Measurements from ENCODE around the gene ARPIN.
"Not testable (repeated sequence)": the region's sequence is repeated elsewhere in the genome, so short reads cannot be mapped to it uniquely, and the experiment has no call there.

The ARPIN gene

GRCh38 chr15:89912674-89913396 lies at the start of gene ARPIN:
TSS of gene ARPIN (minus strand) at chr15:89912952. CDS start at chr15:89912835, 117 bp downstream.
- no peak for DNase-seq (ENCODE audit: low read depth)

DNA sequence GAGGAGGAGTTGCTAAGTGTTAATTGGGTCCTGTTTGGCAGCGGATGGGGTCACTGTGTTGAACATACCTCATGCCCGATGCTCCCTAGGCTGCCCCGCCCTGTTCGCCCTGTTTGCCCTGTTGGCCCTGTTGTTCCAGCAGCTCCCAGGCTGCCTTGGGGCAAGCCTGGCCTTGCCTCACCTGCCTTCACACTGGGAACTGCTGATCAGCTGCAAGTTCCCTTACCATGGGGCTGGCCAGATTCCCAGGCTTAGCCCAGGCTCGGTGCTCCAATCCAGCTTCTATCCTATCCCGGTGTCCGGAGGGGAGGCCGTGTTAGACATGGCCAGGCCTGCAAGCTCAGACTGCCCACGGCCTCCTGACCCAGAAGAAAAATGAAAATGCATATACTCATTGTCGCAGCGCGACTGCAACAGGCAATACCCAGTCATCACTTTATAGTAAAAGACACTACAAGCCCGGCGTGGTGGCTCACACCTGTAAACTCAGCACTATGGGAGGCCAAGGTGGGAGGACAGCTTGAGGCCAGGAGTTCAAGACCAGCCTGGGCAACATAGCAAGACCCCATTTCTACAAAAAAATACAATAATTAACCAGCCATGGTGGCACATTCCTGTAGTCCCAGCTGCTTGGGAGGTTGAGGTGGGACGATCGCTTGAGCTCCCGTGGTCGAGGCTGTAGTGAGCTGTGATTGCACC lies 45.5 kb upstream of the ARPIN start:
- no peak for DNase-seq (ENCODE audit: low read depth)

DNA sequence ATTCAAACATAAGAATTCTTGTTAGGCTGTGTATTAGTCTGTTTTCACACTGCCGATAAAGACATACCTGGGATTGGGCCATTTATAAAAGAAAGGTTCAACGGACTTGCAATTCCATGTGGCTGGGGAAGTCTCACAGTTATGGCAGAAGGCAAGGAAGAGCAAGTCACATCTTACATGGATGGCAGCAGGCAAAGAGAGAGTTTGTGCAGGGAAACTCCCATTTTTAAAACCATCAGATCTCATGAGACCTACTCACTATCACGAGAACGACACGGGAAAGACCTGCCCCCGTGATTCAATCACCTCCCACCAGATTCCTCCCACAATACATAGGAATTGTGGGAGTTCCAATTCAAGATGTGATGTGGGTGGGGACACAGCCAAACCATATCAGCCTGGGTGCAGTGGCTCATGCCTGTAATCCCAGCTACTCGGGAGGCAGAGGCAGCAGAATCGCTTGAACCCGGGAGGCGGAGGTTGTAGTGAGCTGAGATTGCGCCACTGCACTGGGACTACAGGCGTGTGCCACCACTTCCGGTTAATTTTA lies 42.8 kb upstream of the ARPIN start:
- DNase-seq (ENCODE audit: low read depth), result not testable (repeated sequence)

GRCh38 chr15:89954541-89954940 lies 41.8 kb upstream of the ARPIN start:
- DNase-seq (ENCODE audit: low read depth), result no peak

- DNase-seq (ENCODE audit: low read depth), result no peak
Observed at GRCh38 chr15:89948796-89949195, 36.0 kb upstream of the ARPIN start.

- no peak for DNase-seq (ENCODE audit: low read depth)
Observed at GRCh38 chr15:89947385-89947784, 34.6 kb upstream of the ARPIN start.

DNA sequence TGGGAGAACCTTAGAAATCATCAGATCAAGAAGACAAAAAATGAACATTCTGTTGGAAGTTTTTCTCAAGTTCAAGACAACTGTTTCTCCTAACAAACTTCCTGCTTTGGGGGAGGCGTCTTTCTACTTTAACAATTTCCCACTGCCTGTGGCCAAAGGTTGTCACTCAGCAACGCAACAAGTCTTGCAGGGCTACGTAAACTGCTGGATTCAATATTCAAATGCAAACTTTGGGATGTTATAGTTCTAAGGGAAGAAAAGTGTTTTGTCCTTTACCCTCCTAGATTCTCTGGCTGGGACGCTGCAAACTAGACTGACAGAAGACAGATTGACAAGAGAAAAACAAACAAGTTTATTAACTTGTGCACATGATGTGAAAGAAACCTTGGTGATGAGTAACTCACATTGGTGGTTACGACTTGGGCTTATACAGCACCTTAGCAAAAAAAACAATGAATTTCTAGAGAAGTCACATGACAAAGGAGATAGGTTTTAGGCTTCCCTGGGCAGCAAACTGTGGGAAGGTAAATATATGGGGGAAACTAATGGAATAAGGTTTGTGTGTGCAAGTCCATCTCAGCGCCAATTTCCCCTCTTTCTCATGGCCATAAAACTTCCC lies 34.0 kb upstream of the ARPIN start:
- no peak for DNase-seq (ENCODE audit: low read depth)

DNA sequence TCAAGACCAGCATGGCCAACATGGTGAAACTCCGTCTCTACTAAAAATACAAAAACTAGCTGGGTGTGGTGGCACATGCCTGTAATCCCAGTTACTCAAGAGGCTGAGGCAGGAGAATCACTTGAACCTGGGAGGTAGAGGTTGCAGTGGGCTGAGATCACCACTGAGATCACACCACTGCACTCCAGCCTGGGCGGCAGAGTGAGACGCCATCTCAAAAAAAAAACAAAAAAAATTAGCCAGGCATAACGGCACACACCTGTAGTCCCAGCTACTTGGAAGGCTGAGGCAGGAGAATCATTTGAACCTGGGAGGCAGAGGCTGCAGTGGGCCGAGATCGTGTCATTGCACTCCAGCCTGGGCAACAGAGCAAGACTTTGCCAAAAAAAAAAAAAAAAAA lies 31.0 kb upstream of the ARPIN start:
- not testable (repeated sequence) for DNase-seq (ENCODE audit: low read depth)

GRCh38 chr15:89939910-89940309 lies 27.2 kb upstream of the ARPIN start:
- DNase-seq (ENCODE audit: low read depth), result no peak

GRCh38 chr15:89939377-89939776 lies 26.6 kb upstream of the ARPIN start:
- DNase-seq (ENCODE audit: low read depth), result not testable (repeated sequence)

- DNase-seq (ENCODE audit: low read depth), result no peak
Observed at GRCh38 chr15:89937365-89938350, 24.9 kb upstream of the ARPIN start.

- DNase-seq (ENCODE audit: low read depth), result no peak
Observed at GRCh38 chr15:89936786-89937265, 24.1 kb upstream of the ARPIN start.

GRCh38 chr15:89936051-89936785 lies 23.5 kb upstream of the ARPIN start:
- no peak for DNase-seq (ENCODE audit: low read depth)

- DNase-seq (ENCODE audit: low read depth), result no peak
Observed at GRCh38 chr15:89932880-89933279, 20.1 kb upstream of the ARPIN start.

- DNase-seq (ENCODE audit: low read depth), result no peak
Observed at GRCh38 chr15:89928421-89928820, 15.7 kb upstream of the ARPIN start.

DNA sequence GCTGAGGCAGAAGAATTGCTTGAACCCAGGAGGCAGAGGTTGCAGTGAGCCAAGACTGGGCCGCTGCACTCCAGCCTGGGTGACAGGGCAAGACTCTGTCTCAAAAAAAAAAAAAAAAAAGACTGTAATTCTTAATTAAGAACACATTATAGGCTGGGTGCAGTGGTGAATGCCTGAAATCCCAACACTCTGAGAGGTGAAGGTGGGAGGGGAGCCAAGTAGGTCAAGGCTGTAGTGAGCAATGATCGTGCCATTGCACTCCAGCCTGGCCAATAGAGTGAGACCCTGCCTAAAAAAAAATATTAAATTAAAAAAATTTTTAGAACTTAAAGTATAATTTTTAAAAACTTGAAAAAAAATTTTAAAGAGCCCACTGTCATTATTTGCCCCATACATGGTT lies 13.4 kb upstream of the ARPIN start:
- no peak for DNase-seq (ENCODE audit: low read depth)

DNA sequence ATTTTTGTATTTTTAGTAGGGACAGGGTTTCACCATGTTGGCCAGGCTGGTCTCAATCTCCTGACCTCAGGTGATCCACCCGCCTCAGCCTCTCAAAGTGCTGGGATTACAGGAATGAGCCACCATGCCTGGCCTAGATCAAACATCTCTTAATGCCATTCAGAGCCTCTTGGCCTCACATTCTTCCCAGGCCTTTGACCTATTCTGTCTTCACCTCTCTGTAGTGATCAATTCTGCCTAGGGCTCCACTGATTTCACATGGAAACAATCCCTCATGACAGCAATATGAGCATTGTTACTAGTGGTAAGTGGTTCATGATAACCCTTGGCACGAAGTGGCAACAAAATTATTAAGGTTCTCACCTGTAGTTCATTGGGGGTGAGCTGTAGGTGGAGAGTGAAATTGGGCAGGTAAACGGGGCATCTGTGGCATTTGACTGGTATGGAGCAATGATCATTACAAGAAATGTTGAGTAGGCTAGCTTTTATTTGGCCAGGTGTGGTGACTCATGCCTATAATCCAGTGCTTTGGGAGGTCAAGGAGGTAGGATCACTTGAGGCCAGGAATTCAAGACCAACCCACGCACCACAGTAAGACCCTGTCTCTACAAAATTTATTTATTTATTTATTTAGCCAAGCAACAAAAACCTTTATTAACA lies 4.8 kb upstream of the ARPIN start:
- no peak for DNase-seq (ENCODE audit: low read depth)

GRCh38 chr15:89916660-89917059 lies 3.9 kb upstream of the ARPIN start:
- DNase-seq (ENCODE audit: low read depth), result no peak

DNA sequence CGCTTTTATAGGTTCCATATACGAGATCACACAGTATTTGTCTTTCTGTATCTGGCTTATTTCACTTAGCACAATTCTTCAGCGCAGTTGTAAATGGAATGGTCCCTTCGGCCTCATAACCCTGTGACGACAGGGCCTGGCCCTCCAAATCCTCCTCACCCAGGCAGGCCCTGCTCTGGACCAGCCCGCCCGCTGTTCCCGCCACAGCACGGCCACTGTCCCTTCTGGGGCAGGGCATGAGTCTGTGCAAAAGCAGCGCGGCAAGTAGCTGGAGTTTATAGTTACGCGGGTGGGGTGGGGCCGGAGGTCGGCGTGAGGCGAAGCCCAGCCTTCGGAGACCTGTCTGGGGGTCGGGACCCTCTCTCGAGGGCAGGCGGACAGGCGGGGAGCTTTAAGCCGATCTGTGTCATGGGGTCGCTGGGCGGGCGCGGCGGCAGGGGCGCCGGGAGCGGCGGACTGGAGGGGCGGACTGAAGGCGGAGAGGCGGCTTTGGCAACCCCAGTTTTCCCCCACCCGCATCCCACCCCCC lies 543 bp downstream of the ARPIN start:
- no peak for DNase-seq (ENCODE audit: low read depth)

All from activated gamma-delta T cell treated with anti-CD3 and anti-CD28 coated beads, Interleukin-2, amount 50 U/mL, for 16 hours (primary cell).